NCI-H2171 (cell line): ENCODE measurements around the gene MIPOL1.
"Not testable (repeated sequence)": the region's sequence is repeated elsewhere in the genome, so short reads cannot be mapped to it uniquely, and the experiment has no call there.

ENCODE experiments used
- DNase-seq: peaks from one replicate; lab custom pipeline; 2025; lab: John Stamatoyannopoulos, UW

MIPOL1 gene

DNA sequence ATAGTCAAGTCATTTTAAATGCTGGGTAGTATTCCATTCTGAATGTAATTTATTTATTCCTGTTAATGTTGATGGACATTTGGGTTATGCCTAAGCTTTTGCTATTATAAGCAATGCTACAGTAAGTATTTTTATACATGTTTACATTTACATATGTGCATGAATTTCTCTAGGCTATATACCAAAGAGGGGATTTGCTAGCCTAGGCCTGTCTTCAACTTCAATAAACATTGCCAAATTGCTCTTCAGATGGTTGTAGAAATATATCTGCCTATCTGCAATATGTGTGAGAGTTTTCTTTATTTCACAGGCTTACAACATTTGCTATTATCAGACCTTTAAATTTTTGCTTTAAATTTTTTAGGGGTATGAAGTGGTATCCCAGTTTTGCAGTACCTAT lies 87.0 kb downstream of the MIPOL1 start:
- DNase-seq: no peak

DNA sequence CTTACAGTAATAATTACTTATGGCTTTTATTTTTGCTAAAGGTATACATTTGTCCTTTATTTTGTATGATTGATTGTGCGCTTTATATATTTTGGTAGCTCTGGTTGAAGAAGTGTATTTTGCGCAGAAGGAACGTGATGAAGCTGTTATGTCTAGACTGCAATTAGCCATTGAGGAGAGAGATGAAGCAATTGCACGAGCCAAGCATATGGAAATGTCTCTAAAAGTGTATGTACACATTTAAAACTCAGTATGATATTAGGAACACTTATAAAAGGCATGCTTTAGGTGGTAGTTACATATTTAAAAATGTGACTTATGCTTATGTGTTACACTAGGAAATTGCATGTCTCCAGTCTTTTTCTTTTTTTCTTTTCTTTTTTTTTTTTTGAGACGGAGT lies 87.5 kb downstream of the MIPOL1 start:
- no peak for DNase-seq

DNA sequence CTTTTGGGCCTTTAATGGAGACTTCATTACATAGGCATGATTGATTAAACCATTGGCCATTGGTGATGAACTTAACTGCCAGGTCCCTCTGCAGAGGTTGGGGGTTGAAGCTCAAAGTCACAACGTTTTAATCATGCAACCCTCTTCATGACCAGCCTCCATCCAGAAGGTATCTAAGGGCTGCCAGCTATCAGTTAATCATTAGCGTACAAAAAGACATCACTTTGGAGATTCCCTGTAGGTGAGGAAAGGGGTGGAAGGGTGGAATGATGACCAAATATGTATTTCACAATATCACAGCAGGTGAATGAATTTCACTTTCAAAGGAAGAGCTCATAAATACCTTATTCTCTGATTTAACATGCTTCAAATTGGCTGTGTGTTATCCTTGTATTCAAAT lies 92.0 kb downstream of the MIPOL1 start:
- DNase-seq: no peak

DNA sequence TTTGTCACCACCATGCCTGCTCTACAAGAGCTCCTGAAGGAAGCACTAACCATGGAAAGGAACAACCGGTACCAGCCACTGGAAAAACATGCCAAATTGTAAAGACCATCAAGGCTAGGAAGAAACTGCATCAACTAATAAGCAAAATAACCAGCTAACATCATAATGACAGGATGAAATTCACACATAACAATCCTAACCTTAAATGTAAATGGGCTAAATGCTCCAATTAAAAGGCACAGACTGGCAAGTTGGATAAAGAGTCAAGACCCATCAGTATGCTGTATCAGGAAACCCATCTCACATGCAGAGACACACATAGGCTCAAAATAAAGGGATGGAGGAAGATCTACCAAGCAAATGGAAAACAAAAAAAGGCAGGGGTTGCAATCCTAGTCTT lies 97.5 kb downstream of the MIPOL1 start:
- DNase-seq: not testable (repeated sequence)

DNA sequence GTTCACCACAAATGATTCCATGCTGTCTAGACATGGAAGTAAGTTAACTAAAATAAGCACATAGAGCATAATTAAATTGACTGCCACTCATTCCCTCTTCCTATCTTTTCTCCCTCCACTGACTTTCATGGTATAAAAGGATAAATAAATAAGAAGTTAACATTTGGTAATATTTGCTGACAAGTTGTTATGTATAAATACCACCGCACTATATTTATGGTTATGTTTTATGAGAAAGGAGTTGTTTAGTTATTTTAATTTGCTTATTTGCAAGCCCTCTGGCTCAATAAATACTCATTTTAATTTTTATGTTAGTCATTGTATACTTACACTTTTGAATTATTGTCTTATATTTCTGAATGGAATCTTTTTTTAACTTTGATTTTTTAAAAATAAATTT lies 113.5 kb downstream of the MIPOL1 start:
- no peak for DNase-seq

DNA sequence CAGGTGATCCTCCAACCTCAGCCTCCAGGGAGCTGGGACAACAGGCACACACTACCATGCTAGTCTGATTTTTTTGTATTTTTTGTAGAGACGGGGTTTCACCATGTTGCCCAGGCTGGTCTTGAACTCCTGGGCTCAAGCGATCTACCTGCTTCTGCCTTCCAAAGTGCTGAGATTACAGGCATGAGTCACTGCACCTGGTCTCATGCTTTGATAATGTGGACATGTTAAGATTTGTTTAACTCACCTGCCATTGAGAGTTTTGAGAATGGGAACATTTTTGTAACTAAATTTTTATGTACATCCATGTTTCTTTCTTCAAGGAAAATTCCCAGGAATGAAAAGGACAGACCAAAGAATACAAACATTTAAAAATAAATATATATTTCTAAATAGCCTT lies 121.2 kb downstream of the MIPOL1 start:
- DNase-seq: no peak

DNA sequence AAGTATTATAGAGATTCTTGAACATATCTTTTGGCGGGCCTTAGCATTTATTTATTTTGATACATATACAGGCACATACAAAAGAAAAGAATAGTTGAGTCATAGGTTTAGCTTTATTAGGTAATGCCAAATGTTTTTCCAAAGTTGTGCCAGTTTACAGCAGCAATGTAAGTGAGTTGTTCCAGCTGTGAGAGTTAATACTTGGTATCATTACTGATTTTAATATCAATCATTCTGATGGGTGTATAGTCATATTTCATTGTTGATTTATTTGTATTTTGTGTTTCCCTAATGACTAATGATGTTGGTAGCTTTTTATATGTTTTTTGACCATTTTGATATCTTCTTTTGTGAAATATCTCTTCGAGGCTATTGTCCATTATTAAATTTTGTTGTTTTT lies 122.4 kb downstream of the MIPOL1 start:
- no peak for DNase-seq

DNA sequence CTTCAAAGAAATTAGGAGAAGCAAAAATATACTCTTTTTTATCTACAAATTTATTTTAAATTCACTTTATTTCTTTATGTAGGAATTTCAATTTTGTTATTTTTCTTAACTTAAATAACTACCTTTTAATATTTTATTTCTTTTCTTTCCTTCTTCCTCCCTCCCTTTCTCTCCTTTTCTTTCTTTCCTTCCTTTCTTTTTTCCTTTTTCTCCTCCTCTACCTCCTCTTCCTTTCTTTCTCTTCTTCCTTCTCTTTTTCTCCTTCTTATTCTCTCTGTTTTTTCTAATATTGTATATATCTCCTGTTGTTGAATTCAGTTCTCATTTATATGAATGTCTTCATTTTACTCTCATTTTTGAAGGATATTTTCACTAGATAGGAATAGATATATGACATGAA lies 127.6 kb downstream of the MIPOL1 start:
- no peak for DNase-seq

DNA sequence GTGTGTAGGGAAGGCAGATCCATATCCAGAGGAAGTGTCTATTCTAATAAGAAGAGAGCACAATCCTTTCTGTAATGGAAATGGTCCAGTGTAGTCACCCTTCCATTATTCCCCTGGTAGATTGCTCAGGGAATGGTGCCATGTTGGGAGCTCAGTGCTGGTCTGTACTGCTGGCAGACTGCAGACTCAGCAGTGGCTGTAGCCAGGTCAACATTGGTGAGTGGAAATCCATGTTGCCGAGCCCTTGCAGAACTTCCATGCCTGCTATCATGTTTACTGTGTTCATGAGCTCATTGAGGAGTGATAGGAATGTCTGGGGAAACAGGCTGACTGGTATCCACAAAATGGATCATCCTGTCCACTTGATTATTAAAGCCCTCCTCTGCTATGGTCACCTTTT lies 128.7 kb downstream of the MIPOL1 start:
- DNase-seq: no peak

DNA sequence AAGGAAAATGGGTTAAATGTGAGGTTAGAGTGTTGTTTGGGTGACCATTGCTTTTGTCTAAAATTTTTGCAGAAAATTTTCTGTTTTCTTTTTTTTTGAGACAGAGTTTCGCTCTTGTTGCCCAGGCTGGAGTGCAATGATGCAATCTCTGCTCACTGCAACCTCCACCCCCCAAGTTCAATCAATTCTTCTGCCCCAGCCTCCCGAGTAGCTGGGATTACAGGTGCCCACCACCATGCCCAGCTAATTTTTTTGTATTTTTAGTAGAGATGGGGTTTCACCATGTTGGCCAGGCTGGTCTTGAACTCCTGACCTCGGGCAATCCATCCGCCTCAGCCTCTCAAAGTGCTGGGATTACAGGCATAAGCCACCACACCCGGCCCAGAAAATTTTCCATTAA lies 130.2 kb downstream of the MIPOL1 start:
- DNase-seq: not testable (repeated sequence)

DNA sequence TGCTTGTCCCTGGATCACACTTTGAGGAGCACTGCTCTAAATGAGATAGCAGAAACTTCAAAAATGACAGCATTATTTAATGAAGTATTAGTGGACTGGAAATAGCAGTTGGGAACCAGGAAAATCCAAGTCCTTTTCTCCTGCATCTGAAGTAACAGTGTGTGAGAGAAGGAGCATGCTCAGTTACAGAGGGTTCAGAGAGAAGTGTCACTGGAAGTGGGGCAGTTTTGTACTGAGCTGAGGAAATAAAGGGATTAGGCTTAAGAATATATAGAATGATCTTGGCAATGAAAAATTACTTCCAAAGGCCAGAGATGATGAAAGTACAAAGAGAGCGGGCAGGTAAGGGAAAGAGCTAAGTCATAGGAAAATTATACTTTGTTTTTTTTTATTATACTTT lies 130.9 kb downstream of the MIPOL1 start:
- DNase-seq: no peak

DNA sequence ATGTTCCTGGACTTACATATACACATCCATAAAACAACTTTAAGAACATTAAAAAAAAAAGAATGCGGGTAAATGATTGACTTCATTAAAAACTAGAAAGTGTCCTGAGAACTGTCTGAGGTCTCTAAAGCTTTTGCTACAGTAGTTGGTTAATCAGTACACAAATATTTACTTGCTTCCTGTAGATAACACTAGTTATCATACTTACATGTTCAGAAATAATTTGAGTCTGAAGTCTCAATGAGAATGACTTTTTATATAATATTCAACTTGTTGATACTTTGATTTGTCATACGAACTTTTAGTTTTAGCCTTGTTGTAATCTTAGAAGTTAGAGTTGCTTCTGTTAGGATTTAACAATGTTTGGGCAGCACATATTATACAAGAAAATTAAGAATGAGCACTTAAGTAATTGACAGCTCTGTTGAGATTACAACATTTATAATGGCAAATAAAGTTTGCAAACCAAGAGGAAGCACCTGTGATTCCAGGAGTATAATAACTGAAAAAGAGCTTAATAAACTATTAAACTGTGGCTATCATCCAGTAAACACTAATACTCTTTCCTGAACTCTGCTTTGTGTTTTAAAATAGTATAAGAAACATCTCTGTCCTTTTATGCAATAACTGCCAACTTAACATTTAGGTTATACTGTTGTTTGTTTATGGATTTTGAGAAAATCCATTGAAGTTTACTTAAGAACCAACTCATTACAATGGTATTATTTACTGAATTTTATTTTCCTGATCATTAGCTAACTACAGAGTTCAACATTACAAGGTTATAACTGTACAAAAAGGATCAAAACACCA lies 131.7 kb downstream of the MIPOL1 start:
- no peak for DNase-seq

DNA sequence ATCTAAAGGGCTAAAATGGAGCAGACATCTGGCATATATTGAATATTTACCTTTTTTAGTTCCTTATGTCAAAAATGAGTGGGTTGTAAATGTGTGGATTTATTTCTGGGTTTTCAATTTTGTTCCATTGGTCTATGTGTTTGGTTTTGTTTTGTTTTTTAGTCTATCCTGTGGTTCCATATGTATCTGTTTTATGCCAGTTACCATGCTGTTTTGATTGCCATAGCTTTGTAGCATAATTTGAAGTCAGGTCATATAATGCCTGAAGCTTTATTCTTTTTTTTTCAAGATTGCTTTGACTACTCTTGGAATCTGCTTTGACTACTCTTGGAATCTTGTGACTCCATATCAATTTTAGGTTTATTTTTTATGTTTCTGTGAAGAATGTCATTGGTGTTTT lies 133.2 kb downstream of the MIPOL1 start:
- no peak for DNase-seq

DNA sequence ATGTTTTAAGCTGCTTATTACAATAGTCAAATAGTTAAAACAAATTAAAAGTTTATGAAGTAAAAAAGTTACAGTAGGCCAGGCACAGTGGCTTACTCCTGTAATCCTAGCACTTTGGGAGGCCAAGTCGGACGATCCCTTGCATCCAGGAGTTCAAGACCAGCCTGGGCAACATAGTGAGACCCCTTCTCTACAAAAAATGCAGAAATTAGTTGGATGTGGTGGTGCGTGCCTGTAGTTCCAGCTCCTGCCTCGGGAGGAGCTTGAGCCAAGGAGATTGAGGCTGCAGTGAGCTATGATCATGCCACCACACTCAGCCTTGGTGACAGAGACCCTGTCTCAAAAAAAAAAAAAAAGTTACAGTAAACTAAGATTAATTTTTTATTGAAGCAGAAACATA lies 142.6 kb downstream of the MIPOL1 start:
- DNase-seq: no peak

DNA sequence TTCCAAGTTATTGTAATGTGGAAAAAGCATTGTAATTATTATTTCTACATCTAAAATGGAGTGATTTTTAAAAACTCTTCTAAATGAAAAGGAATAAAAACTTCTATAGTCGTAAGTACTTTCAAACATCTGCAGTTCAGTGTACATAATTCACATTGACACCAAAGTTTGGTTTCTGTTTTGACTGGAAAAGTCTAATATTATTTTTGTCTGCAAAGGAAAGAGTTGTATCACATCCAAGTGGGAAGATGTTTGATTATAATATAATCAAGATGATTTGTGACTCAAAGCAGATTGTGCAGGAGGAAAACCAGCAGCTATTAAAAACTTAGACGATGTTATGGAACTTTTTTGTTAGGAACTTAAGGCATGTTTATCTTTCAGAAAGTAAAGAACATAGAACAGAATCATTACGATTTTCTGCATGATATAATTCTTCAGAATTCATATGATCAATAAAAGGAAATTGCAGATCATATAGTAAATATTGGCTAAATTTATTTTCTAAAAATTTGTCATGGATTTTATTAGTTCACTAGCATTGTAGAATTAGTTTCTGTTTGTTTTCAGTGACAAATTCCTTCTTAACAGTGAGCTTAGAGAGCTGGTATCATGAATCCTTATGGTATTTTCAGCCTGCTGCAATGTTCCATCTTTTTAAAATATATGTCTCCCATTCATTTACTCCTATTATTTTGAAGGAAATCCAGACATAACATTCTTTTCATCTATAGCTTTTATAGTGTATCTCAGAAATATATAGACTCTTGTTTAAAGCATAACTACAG lies 145.8 kb downstream of the MIPOL1 start:
- no peak for DNase-seq

DNA sequence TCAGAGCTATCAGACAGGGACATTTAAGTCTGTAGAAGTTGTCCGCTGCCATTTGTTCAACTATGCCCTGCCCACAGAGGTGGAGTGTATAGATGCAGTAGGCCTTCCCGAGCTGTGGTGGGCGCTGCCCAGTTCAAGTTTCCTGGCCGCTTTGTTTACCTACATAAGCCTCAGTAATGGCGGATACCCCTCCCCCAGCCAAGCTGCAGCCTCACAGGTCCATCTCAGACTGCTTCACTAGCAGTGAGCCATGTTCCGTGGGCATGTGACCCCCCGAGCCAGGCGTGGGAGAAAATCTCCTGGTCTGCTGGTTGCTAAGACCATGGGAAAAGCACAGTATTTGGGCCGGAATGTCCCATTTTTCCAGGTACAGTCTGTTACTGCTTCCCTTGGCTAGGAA lies 165.9 kb downstream of the MIPOL1 start:
- no peak for DNase-seq

DNA sequence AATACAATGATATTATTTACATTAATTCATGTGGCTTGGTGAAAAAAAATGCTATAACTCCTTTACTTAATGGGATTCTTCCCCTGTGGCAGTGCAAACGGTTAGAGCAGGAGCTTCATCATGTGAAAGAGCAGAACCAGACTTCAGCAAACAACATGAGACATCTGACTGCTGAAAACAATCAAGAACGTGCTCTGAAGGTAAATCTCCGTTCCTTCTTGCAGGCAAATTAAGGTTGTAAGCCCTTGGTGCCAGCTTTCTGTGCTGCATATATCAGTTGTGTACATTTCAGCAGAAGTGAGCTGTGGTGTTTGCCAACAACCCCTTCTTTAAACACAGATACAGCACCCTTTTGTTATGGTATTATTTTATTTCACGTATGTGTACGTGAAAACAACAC lies 171.7 kb downstream of the MIPOL1 start:
- no peak for DNase-seq

DNA sequence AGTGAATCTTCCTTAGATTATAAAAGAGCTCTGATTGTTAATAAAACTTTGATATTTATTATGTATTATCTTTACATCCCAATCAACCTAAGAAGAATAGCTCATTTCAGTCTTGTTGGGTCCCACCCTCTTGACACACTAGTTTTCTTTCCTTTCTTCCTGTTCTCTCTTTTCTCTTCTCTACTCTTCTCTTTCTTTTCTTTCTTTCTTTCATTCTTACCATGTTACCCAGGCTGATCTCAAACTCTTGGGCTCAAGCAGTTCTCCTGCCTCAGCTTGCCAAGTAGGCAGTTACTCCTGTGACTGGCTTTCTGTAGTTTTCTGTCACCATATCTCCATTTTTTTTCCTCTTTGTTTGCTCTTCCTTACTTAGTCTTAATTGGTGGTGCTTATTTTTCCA lies 177.8 kb downstream of the MIPOL1 start:
- DNase-seq: no peak

DNA sequence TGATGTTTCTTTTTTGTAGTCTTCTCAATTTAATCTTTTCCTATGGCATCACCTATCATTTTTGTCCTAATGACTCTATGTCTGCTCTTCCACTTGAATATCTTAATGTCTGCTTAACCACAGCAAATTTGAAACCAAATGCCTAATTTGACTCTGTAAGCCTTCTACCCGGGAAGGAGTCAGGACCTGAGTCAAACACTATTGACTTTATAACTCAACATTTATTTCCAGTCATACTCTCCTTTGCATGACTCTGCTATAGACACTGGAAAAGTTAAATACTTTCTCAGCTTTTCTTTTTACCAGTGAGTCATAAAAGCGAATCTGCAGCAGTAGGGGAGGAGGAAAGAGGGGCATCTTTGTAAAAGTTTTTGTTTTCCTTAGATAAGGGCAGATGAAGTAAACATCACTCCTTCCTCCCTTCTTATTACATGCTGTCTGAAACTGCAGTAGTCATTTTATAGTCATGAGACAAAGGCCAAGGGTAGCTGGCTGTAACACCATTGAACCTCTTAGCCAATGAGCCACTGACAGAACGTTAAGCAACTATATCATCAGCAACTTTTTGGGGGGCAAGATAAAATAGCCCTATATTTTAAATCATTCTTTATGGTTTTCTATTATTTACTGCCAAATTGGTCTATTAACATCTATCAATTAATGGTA lies 179.3 kb downstream of the MIPOL1 start:
- no peak for DNase-seq

DNA sequence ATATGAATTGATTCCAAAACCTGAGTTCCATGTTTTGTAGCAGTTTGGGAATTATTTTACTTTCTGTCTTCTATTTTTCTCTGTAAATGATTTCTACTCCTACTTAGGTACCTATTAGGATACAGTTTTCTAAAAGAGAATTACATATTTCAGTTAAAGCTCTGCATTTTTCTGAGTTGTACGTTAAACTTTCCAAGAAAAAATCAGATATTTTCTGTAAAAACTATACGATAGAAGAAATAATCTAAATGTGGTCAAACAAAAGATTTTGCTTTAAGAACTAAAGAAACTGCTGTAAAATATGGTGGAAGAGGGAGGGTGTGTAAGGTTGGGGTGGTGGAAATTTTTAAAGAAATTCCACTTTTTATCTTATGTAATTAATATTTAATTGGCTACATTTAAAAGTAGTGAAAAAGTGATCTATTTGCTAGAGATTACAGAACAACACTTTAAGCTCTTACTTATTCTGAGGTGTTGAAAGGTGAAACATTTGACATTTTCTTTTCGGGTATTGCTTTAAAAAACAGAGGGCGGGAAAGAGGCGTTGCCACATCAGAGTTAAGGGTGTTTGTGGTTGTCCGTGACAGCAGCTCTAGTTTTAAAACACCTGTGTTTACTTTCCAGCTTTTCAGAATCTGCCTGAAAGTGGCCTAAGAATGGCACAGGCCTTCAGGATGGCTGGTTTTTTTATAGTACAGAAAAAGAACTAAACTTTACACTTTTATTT lies 187.3 kb downstream of the MIPOL1 start:
- no peak for DNase-seq

DNA sequence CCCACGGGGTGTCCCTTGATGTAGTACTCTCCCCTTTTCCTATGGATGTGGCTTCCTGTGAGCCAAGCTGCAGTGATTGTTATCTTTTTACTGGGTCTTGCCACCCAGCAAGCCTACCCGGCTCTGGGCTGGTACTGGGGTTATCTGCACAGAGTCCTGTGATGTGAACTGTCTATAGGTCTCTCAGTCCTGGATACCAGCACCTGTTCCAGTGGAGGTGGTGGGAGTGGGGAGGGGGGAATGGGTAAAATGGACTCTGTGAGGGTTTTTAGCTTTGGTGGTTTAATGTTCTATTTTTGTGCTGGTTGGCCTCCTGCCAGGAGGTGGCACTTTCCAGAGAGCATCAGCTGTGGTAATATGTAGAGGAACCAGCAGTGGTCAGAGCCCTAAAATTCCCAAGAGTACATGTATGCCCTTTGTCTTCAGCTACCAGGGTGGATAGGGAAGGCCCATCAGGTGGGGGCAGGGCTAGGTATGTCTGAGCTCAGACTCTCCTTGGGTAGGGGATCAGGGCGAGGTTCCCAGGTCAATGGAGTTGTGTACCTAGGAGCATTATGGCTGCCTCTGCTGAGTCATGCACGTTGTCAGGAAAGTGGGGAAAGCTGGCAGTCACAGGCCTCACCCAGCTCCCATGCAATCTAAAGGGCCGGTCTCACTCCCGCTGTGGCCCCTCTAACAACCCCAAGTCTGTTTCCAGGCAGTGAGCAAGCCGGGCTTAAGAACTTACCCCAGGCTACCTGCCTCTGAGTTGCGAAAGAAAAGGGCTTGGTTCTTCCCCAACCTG lies 199.6 kb downstream of the MIPOL1 start:
- DNase-seq: not testable (repeated sequence)

DNA sequence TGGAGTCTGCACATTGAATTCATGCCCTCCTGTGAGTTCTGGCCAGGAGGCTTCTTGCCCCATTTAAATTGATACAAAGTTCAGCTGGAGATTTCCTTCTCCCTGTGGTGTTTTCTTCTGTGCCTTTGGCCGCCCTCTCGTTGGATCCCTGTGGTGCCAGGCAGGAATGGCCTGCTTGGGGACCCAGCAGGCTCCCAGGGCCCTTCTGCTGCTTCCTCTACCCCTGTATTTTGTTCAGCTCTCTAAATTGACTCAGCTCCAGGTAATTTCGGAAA lies 200.1 kb downstream of the MIPOL1 start:
- no peak for DNase-seq
